Duodenal mucosa (tissue), 2 donors: ENCODE measurements around the gene KIF18B.

Source experiments
- H3K27ac ChIP-seq: one replicate; pipeline ENCODE4 v1.7.0; 2013; ENCODE audit warnings: low read depth, low read length
- H3K27me3 ChIP-seq, 2 donors: one replicate each; pipeline ENCODE4 v1.7.0; 2013; ENCODE audit warnings: low read length in 2 of 2, control low read depth in 1 of 2; ENCODE audit not compliant: insufficient read depth in 2 of 2, control insufficient read depth in 1 of 2
- H3K36me3 ChIP-seq, 2 donors: one replicate each; pipeline ENCODE4 v1.7.0; 2013; ENCODE audit warnings: low read length in 2 of 2, control low read depth in 1 of 2; ENCODE audit not compliant: insufficient read depth in 2 of 2, control insufficient read depth in 1 of 2
- H3K4me1 ChIP-seq, 2 donors: one replicate each; pipeline ENCODE4 v1.7.0; 2013; ENCODE audit warnings: low read length in 2 of 2, control low read depth in 1 of 2; ENCODE audit not compliant: insufficient read depth in 2 of 2, control insufficient read depth in 1 of 2
- H3K4me3 ChIP-seq, 2 donors: one replicate each; pipeline ENCODE4 v1.7.0; 2013; ENCODE audit warnings: low read length in 2 of 2, low read depth in 1 of 2
- H3K9ac ChIP-seq, 2 donors: one replicate each; pipeline ENCODE4 v1.7.0; 2013; ENCODE audit warnings: low read length in 2 of 2, low read depth in 1 of 2
- H3K9me3 ChIP-seq, 2 donors: one replicate each; pipeline ENCODE4 v1.7.0; 2013; ENCODE audit warnings: low read length in 2 of 2, control low read depth in 1 of 2; ENCODE audit not compliant: control insufficient read depth in 1 of 2

KIF18B gene

DNA sequence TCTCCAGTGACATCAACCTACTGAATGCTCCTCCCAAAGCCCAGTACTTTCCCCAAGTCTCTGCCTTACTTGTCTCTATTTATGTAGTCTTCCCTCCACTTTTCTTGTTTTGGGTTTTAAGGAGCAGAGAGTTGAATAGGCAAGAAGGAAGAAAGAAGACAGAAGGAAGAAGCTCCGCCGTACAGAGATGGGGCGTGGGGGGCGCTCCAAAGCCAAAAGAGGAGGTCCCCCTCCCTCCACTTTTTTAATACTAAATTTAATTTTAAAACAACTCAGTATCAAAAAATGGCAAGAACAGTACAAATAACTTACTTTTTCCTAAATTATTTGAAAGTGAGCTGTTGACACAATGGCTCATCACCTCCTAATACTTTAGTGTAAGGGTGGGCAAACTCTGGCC is 52.9 kb downstream of the KIF18B start:
- Histone ChIP-seq H3K27me3 (no peaks in the 10 kb centered on the region), H3K27ac (no peak overlapping the region), H3K9me3 (no peaks in the 10 kb centered on the region), H3K9ac (no peak overlapping the region), H3K36me3 (peaks cover 6 to 29% of the 10 kb centered on the region in 2 donors), H3K4me3 (no peak overlapping the region), H3K4me1 (peaks cover 0 to 11% of the 10 kb centered on the region in 2 donors)

DNA sequence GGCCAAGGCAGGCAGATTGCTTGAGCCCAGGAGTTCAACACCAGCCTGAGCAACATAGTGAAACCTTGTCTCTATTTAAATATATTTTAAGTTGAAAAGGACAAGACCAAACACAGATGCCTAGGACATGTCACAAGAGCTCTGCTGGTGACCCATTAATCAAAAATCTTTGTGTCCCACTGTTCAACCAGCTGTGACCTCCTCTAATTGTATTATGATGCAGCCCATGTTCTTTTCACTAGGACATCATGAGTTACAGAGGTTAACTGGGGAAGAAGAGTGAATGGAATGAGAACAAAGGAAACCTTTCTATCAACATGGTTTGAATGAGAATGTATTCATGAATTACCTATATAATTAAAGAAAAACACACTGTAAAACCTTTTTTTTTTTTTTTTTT is 55.3 kb downstream of the KIF18B start:
- H3K36me3 ChIP-seq, result peaks cover 6 to 34% of the 10 kb centered on the region in 2 donors
- H3K27ac ChIP-seq, result no peak overlapping the region
- no peak overlapping the region for H3K4me3 ChIP-seq
- H3K9ac ChIP-seq, result no peak overlapping the region
- no peaks in the 10 kb centered on the region for H3K27me3 ChIP-seq
- H3K9me3 ChIP-seq, result no peaks in the 10 kb centered on the region
- peaks cover 0 to 6% of the 10 kb centered on the region in 2 donors for H3K4me1 ChIP-seq

DNA sequence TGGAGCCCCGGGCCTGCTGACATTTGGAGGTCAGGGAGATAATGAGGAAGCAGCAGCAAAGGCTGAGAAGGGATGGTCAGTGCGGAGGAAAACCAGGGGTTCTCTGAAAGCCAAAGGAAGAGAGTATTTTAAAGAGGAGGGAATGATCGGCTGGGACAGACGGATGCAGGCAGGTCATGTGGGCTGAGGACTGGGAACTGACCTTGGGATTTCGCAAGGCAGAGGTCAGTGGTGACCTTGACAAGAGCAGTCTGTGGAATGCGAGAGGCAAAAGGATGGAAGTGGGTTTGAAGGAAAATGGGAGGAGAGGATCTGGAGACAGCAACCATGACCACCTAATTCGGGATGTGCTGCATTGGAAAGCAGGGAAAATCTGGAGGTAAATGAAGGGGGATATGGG is 58.6 kb downstream of the KIF18B start:
- Histone ChIP-seq H3K9me3 (no peaks in the 10 kb centered on the region), H3K4me3 (no peak overlapping the region), H3K27ac (no peak overlapping the region), H3K27me3 (no peaks in the 10 kb centered on the region), H3K4me1 (peaks cover 0 to 6% of the 10 kb centered on the region in 2 donors), H3K9ac (no peak overlapping the region), H3K36me3 (peaks cover 16 to 57% of the 10 kb centered on the region in 2 donors)

DNA sequence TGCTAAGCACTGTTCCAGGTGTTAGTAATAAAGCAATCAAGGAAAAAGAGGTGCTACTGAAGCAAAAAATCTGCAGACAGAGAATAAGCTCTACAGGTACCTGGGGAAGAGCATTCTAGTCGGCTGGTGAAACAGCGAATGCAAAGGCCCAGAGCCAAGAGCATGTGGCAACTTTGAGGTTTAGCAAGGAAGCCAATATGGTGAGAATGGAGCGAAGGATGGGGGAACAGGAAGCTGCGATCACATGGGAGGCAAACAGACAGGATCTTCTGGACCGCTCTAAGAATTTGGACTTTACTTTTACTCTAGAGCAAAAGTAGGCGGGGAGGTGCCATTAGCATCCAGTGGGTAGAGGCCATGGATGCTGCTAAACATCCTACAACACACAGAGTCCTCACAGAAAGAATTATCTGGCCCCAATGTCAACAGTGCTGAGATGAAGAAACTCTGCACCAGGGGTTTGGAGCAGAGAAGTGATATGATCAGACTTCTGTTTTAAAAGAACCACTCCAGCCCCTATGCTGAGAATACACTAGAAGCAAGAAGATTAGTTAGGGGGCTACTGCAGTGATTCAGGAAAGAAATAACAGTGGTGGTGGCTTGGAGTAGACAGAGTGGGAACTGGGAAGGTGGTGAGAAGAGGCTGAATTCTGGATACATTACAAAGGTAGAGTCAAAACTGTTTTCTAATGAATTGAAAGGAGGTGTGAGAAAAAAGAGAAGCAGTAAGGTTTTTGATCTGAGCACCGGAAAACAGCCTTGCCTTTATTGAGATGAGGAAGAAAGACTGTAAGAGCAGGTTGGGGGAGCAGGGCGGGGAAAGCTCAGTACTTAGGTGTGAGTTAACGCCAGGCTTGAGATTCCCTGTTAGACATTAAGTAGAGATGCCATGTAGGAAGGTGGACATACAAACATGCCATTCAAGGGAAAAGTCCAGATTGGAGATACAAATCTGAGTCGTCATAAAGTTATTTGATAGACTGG is 59.3 kb downstream of the KIF18B start:
- H3K27ac ChIP-seq, result no peak overlapping the region
- no peak overlapping the region for H3K9ac ChIP-seq
- no peaks in the 10 kb centered on the region for H3K27me3 ChIP-seq
- no peaks in the 10 kb centered on the region for H3K9me3 ChIP-seq
- H3K4me1 ChIP-seq, result peaks cover 0 to 6% of the 10 kb centered on the region in 2 donors
- H3K36me3 ChIP-seq, result peaks cover 22 to 60% of the 10 kb centered on the region in 2 donors
- H3K4me3 ChIP-seq, result no peak overlapping the region

DNA sequence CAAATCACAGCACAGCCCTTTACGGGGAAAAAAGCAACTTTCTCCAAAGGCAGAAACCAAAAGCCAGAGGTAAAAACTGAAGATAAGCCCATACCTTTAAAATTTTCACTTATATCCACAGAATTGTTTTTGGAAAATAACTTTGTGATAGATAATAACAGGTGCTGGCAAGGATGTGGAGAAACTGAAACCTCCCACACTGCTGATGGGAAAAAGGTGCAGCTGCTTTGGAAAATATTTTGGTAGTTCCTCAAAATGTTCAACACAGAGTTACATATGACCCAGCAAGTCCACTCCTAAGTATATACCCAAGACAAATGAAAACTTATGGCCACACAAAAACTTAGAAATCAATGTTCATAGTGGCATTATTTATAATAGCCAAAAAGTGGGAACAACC is 60.6 kb downstream of the KIF18B start:
- Histone ChIP-seq H3K27me3 (no peaks in the 10 kb centered on the region), H3K4me3 (no peak overlapping the region), H3K27ac (no peak overlapping the region), H3K4me1 (peaks cover 0 to 6% of the 10 kb centered on the region in 2 donors), H3K9ac (no peak overlapping the region), H3K36me3 (peaks cover 24 to 62% of the 10 kb centered on the region in 2 donors), H3K9me3 (no peaks in the 10 kb centered on the region)

DNA sequence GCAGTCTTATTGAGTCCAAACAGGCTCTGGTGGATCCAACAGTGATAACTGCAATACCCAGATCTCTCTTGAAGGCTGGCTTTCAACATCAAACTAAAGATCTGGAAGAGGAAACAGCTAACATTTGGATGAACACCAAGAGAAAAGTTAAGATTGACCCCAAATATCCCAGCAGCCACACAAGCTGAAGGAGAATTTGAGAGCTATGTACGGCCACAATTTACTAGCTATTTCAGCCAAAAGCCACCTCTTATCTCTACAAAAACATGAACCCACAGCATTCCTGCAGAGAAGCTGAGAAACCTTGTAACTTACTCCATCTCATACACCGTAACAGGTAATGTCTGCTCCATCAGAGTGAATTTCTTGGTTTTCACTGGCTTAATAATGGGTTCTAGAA is 62.6 kb downstream of the KIF18B start:
- Histone ChIP-seq H3K36me3 (peaks cover 28 to 67% of the 10 kb centered on the region in 2 donors), H3K9ac (no peak overlapping the region)

DNA sequence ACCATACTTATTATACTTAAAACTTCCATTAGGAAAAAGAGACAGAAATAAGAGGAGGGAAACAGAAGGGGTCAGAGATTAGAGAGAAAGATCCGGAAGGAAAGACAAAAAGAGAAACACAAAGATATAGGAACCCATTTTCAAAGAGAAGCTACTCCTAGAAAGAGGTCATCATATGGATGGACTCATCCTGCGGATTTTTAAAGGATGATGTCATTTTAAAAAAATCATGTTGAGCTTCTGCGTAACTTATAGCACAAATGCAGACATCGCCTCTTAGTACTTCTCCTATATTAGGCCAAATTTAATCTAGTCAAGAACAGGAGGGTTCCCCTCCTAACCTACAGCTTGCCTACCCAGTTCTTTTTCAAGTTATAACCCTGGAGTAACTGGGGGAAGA is 66.4 kb downstream of the KIF18B start:
- no peaks in the 10 kb centered on the region for H3K9me3 ChIP-seq
- H3K4me1 ChIP-seq, result no peaks in the 10 kb centered on the region
- peaks cover 39 to 86% of the 10 kb centered on the region in 2 donors for H3K36me3 ChIP-seq
- H3K27me3 ChIP-seq, result no peaks in the 10 kb centered on the region
- no peak overlapping the region for H3K27ac ChIP-seq
- H3K4me3 ChIP-seq, result no peak overlapping the region
- H3K9ac ChIP-seq, result no peak overlapping the region

More for the DNA sequence above, 62.6 kb downstream of the KIF18B start:
- no peaks in the 10 kb centered on the region for H3K9me3 ChIP-seq
- no peaks in the 10 kb centered on the region for H3K27me3 ChIP-seq
- no peak overlapping the region for H3K4me3 ChIP-seq
- peaks cover 0 to 6% of the 10 kb centered on the region in 2 donors for H3K4me1 ChIP-seq
- no peak overlapping the region for H3K27ac ChIP-seq

DNA sequence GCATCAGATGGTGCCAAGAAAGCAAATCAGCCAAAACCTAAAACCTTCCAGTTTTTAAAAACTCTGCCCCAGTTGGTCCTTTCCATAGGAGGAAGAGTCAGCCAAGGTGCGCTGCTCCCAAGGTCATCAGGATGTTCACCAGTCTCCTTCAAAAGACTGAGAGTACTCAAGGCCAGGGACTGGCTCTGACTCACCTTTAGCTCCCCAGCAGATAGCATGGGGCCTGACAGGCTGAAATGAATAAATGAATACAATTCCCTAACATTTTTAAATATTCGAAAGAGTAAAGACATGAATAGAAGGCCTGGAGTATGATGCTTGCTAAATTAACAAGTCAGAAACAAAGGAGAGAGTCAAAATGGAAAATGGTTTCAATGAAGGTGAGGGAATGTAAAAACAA is 67.5 kb downstream of the KIF18B start:
- Histone ChIP-seq H3K4me3 (no peak overlapping the region), H3K27me3 (no peaks in the 10 kb centered on the region), H3K27ac (no peak overlapping the region), H3K9ac (no peak overlapping the region), H3K4me1 (no peaks in the 10 kb centered on the region), H3K9me3 (no peaks in the 10 kb centered on the region), H3K36me3 (peaks cover 43 to 85% of the 10 kb centered on the region in 2 donors)

DNA sequence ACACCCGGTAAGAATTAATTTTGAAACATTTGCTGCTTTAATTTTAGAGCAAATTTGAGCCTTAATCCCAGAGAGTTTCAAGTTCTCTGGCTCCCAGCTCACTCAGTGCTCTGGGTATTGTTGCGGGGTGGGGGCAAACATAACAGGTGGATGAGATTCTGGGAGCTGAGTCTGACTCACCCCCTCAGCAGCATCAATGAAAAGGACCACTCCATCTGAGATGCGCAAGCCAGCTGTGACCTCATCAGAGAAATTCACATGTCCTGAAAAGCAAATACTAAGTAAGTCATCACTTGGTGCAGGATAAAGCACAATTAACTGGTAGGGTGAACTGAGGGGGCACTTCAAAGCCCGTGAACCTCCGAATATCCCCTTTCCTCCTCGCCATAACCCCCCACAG is 68.2 kb downstream of the KIF18B start:
- Histone ChIP-seq H3K9me3 (no peaks in the 10 kb centered on the region), H3K4me3 (no peak overlapping the region), H3K27ac (no peak overlapping the region), H3K27me3 (no peaks in the 10 kb centered on the region), H3K4me1 (no peaks in the 10 kb centered on the region), H3K36me3 (peaks cover 45 to 85% of the 10 kb centered on the region in 2 donors), H3K9ac (no peak overlapping the region)

DNA sequence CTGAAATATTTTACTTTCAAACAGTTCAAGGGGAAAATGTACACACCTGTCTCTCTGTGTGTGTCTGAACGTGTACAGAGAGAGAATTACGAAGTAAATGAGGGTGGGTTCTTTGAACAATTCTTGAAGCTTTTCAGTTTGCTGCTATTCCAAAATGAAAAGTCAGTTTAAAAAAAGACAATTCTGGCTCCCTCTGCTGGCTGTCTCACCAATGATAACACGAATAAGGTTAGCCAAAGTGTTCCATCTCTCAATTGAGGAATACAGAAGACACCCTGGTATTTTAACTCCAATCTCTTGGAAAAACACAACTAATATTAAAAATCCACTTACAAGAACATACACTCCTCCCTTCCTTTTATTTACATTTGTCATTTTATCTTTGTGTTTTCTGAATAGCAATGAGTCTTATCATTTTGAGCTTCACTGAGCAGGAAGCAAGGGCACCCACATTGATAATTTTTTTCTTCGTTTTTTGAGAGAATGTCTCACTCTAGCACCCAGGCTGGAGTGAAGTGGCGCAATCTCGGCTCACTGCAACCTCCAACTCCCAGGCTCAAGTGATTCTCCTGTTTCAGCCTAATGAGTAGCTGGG is 68.8 kb downstream of the KIF18B start:
- peaks cover 48 to 87% of the 10 kb centered on the region in 2 donors for H3K36me3 ChIP-seq
- no peak overlapping the region for H3K9ac ChIP-seq
- no peaks in the 10 kb centered on the region for H3K9me3 ChIP-seq
- H3K27me3 ChIP-seq, result no peaks in the 10 kb centered on the region
- H3K4me3 ChIP-seq, result no peak overlapping the region
- no peaks in the 10 kb centered on the region for H3K4me1 ChIP-seq
- H3K27ac ChIP-seq, result no peak overlapping the region
